Muscle layer of duodenum (tissue), 2 donors: Measurements from ENCODE around the gene CAPN3.

ENCODE experiments used
- H3K27ac ChIP-seq: one replicate; pipeline ENCODE4 v1.7.0; 2013; ENCODE audit warnings: mild to moderate bottlenecking, low read length
- H3K27me3 ChIP-seq: one replicate; pipeline ENCODE4 v1.7.0; 2013; ENCODE audit warnings: low read depth, mild to moderate bottlenecking, control low read depth, low read length
- H3K36me3 ChIP-seq, 2 donors: one replicate each; pipeline ENCODE4 v1.7.0; 2013; ENCODE audit warnings: low read length in 2 of 2, control low read depth in 1 of 2, mild to moderate bottlenecking in 1 of 2; ENCODE audit not compliant: insufficient read depth in 2 of 2, control insufficient read depth in 1 of 2
- H3K4me1 ChIP-seq, 2 donors: one replicate each; pipeline ENCODE4 v1.7.0; 2013; ENCODE audit warnings: low read length in 2 of 2, mild to moderate bottlenecking in 2 of 2, control low read depth in 1 of 2, moderate library complexity in 1 of 2; ENCODE audit not compliant: insufficient read depth in 2 of 2, control insufficient read depth in 1 of 2
- H3K4me3 ChIP-seq, 2 donors: one replicate each; pipeline ENCODE4 v1.7.0; 2013; ENCODE audit warnings: low read length in 2 of 2, low read depth in 1 of 2, mild to moderate bottlenecking in 1 of 2
- H3K9me3 ChIP-seq, 2 donors: one replicate each; pipeline ENCODE4 v1.7.0; 2013; ENCODE audit warnings: low read length in 2 of 2, control low read depth in 1 of 2, mild to moderate bottlenecking in 1 of 2; ENCODE audit not compliant: control insufficient read depth in 1 of 2
- donor health status: healthy.

Gene CAPN3

DNA sequence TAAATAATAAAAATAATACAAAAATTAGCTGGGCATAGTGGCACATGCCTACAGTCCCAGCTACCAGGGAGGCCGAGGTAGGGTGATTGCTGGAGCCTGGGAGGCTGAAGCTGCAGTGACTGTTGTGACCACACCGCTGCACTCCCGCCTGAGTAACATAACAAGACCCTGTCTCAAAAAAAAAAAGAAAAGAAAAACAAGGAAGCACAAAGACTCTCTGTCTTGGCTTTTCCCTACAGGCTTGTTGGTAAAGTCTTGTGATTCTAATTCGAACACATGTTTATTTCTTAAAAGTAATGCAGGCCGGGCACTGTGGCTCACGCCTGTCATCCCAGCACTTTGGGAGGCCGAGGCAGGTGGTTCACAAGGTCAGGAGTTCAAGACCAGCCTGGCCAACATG lies 60.1 kb downstream of the CAPN3 start:
- Histone ChIP-seq H3K27ac (no peak overlapping the region), H3K4me1 (peaks cover 0 to 3% of the 10 kb centered on the region in 2 donors), H3K4me3 (no peak overlapping the region), H3K36me3 (peaks cover 61 to 88% of the 10 kb centered on the region in 2 donors), H3K27me3 (no peaks in the 10 kb centered on the region), H3K9me3 (no peaks in the 10 kb centered on the region)

DNA sequence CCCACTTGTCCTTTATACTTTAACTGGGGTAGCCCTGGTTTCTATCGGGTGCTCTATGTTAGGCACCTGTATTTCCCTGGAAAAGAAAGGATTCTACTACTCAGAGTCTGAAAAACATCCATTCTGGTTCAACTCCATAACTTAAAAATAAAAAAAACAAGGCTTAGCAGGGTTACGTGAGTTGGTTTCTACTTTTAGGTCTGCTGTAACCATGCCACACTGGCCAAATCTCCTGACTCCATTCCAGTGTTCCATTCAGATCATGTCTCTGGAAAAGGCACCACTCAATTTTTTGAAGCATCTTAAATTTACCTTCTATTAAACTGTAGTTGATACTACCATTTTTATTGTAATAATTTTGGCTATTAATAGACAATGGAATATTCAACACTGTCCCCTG lies 62.1 kb downstream of the CAPN3 start:
- no peaks in the 10 kb centered on the region for H3K4me1 ChIP-seq
- no peak overlapping the region for H3K27ac ChIP-seq
- H3K4me3 ChIP-seq: no peak overlapping the region
- H3K27me3 ChIP-seq: no peaks in the 10 kb centered on the region
- no peaks in the 10 kb centered on the region for H3K9me3 ChIP-seq
- peaks cover 65 to 86% of the 10 kb centered on the region in 2 donors for H3K36me3 ChIP-seq

DNA sequence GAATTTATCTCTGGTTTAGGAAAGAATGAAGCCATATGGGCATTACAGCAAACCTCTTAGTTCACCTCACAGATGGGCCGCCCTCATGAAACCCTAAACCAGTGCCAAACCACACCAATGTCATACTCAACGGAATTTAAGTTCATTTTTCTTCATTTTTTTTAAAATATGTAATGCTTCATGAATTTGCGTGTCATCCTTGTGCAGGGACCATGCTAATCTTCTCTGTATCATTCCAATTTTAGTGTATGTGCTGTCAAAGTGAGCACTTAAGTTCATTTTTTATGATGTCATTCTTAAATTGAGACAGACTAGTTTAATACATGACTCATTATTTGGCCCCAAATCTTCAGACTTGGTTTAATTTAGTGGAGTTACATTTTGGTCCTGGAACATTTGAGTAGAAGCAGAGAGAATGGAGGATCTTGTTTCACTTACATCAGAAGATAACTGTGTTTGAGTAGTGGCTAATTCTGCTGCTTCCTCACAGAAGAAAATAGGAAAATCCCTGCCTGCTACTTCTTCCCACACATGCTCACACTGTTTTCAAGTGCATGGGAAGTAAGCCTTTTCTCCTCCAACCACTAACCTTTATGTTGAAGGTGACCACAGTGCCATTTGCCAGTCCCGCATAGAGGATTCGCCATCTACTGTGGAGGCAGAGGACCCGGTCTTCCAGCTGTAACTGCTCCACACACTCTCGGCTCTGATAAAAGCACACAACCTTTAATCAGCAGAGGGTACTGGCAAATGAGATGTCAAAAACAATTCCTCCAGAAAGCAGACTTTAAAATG lies 68.3 kb downstream of the CAPN3 start:
- H3K27ac ChIP-seq: no peak overlapping the region
- no peak overlapping the region for H3K4me3 ChIP-seq
- no peaks in the 10 kb centered on the region for H3K9me3 ChIP-seq
- H3K36me3 ChIP-seq: peaks cover 61 to 89% of the 10 kb centered on the region in 2 donors
- H3K27me3 ChIP-seq: no peaks in the 10 kb centered on the region
- H3K4me1 ChIP-seq: no peaks in the 10 kb centered on the region

DNA sequence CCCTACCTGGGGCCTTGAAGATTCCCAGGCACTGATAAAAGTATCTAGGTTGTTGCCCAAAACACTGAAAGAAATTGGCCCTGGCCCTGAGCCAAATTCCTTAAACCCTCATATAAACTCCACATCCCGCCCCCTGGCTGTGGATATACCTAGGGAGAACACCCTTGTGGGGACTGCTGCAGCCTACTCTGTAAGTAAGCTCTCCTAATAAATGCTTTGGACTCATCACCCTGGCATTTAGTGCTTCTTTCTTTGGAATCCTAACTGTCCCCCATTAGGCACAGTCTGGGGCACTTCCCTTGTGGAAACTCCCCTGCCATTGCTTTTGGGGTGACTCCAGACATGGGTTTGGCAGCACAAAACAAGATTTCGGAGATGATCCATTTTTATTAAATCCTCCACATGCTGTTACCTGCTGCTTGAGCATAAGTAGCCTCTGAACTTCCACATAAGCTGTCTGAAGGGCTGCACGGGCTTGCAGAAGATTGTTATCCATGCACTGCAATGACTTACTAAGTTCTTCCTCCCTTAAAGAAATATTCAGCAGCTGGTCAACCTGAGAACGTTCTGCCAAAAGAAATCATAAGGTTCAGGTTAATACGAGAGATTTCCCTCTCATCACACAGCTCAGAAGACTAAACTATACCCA lies 85.2 kb downstream of the CAPN3 start:
- Histone ChIP-seq H3K36me3 (peaks cover 42 to 71% of the 10 kb centered on the region in 2 donors), H3K27ac (no peak overlapping the region), H3K4me3 (no peak overlapping the region)

DNA sequence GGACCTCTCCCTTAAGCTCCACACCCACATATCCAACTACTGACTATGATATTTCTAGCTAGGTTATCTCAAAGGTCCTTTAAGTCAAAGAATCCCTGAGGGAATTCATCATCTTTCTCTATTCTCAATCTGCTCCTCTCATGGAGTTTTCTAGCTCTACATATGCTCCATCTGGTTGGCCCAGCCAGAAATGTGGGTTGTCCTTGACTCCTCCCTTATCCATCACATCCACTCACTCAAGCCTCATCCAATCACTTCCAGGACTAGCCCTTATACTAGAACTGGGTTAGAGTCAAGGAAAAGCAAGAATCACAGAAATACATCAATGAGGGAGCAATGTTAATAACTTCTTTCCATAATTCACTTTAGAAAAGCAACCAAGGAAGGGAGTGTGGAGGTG lies 86.2 kb downstream of the CAPN3 start:
- H3K4me3 ChIP-seq: no peak overlapping the region
- H3K9me3 ChIP-seq: no peaks in the 10 kb centered on the region
- peaks cover 52 to 76% of the 10 kb centered on the region in 2 donors for H3K36me3 ChIP-seq
- H3K27me3 ChIP-seq: no peaks in the 10 kb centered on the region
- H3K4me1 ChIP-seq: peaks cover 0 to 4% of the 10 kb centered on the region in 2 donors
- no peak overlapping the region for H3K27ac ChIP-seq

More for the DNA sequence above, 85.2 kb downstream of the CAPN3 start:
- Histone ChIP-seq H3K27me3 (no peaks in the 10 kb centered on the region), H3K4me1 (peaks cover 0 to 2% of the 10 kb centered on the region in 2 donors), H3K9me3 (no peaks in the 10 kb centered on the region)

DNA sequence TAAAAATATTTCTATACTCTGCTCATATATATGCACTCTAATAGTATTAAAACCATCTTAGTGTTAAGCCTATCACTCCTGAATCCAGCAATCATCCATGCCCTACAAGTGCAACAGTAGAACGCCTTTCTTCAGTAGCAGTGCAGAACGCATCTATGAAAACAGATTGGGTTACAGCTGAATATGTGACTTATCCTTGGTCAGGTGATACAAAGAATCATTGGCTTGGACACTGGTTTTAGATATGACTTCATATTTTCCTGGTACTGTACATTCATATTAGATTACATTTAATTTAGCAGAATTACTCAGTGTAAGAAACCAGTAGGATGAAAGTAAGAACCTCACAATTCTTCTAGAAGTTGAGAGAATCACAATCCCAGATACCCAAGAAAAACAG lies 88.3 kb downstream of the CAPN3 start:
- Histone ChIP-seq H3K9me3 (no peaks in the 10 kb centered on the region), H3K27me3 (no peaks in the 10 kb centered on the region), H3K4me1 (peaks cover 0 to 4% of the 10 kb centered on the region in 2 donors), H3K27ac (no peak overlapping the region), H3K4me3 (no peak overlapping the region), H3K36me3 (peaks cover 52 to 72% of the 10 kb centered on the region in 2 donors)

DNA sequence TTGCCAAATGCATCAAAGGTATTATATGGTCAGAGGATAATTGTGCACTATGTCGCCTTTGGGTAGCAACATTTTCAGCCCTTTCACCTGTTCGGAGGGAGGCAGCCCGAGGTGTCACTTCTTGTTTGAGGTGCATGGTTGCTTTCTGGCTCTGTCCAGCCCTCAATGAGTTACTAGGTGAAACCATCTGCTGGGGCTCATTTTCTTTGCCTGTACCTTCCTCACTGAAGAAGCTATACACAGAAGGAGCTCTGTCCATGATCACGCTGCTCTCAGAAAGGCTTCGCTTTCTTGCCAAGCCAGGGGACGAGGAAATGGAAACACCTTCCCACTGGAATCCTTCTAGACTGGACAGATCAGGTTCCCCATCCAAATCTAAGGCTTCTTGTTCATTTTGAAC lies 89.0 kb downstream of the CAPN3 start:
- Histone ChIP-seq H3K27ac (no peak overlapping the region), H3K4me3 (no peak overlapping the region), H3K36me3 (peaks cover 52 to 72% of the 10 kb centered on the region in 2 donors), H3K9me3 (no peaks in the 10 kb centered on the region), H3K4me1 (peaks cover 0 to 4% of the 10 kb centered on the region in 2 donors), H3K27me3 (no peaks in the 10 kb centered on the region)

DNA sequence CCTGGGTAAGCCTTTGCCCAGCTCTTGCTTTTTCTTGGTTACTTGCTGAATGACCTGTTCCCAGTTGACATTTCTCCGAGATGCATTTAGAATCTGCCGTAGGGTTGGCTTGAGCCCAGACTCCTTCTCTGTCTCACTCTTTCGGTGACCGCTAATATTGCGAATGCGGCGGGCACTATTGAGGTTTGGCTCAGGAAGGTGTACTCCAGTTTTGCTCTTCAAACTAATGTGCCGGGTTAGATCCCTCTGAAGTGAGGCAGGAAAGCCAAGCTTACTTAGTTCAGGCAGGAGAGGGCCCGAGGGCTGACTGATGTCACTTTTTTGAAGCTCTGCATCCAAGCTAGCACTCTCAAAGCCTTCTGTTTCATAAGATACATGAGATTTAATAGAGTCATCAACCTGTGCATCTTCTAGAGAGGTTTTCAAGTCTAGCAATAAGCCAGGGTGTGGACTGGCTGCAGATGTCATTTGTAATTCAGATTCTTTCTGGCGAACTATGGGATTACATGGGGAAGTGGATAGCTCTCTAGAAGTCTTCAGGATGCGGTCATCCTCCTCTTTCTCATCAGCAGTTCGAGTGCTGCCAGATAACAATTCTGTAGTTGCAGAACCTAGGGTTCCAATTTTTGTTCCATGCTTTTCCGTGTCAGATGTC lies 90.6 kb downstream of the CAPN3 start:
- no peaks in the 10 kb centered on the region for H3K27me3 ChIP-seq
- peaks cover 46 to 64% of the 10 kb centered on the region in 2 donors for H3K36me3 ChIP-seq
- no peak overlapping the region for H3K4me3 ChIP-seq
- peaks cover 0 to 4% of the 10 kb centered on the region in 2 donors for H3K4me1 ChIP-seq
- H3K27ac ChIP-seq: no peak overlapping the region
- H3K9me3 ChIP-seq: no peaks in the 10 kb centered on the region

DNA sequence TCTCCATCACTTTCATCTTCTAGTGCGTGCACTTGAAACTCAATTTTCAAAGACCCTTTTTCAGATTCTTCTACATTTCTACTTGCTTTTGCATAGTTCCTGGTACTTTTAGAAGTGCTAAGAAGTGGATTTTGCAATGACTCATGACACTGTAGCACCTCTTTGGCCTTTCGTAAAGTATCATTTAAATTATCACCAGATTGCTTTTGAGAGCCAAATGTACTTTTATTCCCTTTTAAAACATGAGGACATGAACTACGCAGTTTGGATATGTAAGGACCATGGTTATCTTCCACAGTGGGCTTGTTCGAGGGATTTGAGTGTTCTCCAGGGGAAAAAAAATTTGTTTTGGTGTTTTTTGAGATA lies 91.1 kb downstream of the CAPN3 start:
- Histone ChIP-seq H3K27ac (no peak overlapping the region), H3K36me3 (peaks cover 43 to 58% of the 10 kb centered on the region in 2 donors), H3K9me3 (no peaks in the 10 kb centered on the region), H3K27me3 (no peaks in the 10 kb centered on the region), H3K4me1 (peaks cover 0 to 4% of the 10 kb centered on the region in 2 donors), H3K4me3 (no peak overlapping the region)

DNA sequence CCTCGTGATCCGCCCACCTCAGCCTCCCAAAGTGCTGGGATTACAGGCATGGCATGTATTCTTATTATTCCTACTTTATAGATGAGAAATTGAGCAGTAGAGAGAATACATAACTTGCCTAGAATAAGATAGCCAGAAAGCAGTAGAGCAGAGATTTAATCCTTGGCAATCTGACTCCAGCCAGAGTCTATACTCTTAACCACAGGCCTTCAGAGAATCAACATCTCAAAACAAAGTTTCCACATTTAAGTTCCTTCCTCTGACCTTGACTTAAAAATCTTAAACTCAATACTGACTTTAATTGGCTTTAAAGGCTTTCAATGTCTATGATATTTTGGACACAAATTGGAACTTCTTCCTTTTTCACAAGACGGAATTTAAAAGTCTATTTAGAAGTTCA lies 94.5 kb downstream of the CAPN3 start:
- H3K9me3 ChIP-seq: no peaks in the 10 kb centered on the region
- no peak overlapping the region for H3K4me3 ChIP-seq
- no peak overlapping the region for H3K27ac ChIP-seq
- H3K4me1 ChIP-seq: peaks cover 0 to 13% of the 10 kb centered on the region in 2 donors
- peaks cover 27 to 42% of the 10 kb centered on the region in 2 donors for H3K36me3 ChIP-seq
- H3K27me3 ChIP-seq: no peaks in the 10 kb centered on the region

DNA sequence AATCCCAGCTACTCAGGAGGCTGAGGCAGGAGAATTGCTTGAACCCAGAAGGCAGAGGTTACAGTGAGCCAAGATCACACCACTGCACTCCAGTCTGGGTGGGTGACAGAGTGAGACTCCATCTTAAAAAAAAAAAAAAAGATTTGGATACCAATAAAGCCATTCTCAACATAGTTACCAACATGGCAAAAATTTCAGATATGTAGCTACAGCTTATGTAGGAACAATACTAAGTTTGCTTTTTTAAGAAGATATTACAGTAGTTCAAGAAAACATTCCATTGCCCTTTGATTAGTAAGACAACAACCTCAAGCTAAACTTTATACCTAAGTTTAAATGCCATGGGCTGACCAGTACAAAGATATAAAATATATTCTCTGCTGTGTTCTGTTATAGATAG lies 97.2 kb downstream of the CAPN3 start:
- Histone ChIP-seq H3K27me3 (no peaks in the 10 kb centered on the region), H3K27ac (peak overlapping the region; percentile 60), H3K4me3 (peak overlapping the region; percentile 12 to 58), H3K9me3 (no peaks in the 10 kb centered on the region), H3K36me3 (peaks cover 3 to 18% of the 10 kb centered on the region in 2 donors), H3K4me1 (peaks cover 0 to 9% of the 10 kb centered on the region in 2 donors)
